Thoracic aorta (tissue), 2 donors: ENCODE measurements around the gene MYH7. TPM values are rescaled to one million over a fixed set of nuclear protein-coding genes. Genes with fewer than 3 reads are reported as not detected.

Experiments
- ATAC-seq: fragments of 150-250 bp; one replicate; pipeline ENCODE4 v1.8.0; 2017; ENCODE audit warnings: low read depth; ENCODE audit not compliant: insufficient number of reproducible peaks, low FRiP score
- DNase-seq: peaks from one replicate; pipeline ENCODE4 v3.0.0-alpha.2; 2020; ENCODE audit warnings: low spot score
- H3K27ac ChIP-seq, 2 donors: fragments of 200-600 bp; sonication (generic); 1 replicate in 1 of 2; 2 replicates in 1 of 2; pipeline ENCODE4 v1.5.1; 2016; ENCODE audit warnings: mild to moderate bottlenecking in 2 of 2, moderate library complexity in 2 of 2
- H3K27me3 ChIP-seq: fragments of 200-600 bp; sonication (generic); replicated peaks from 2 replicates; pipeline ENCODE4 v1.6.0; 2016; ENCODE audit warnings: mild to moderate bottlenecking; ENCODE audit not compliant: insufficient read depth
- H3K36me3 ChIP-seq: fragments of 200-600 bp; sonication (generic); one replicate; pipeline ENCODE4 v1.5.1; 2016
- H3K4me1 ChIP-seq, 2 donors: fragments of 200-600 bp; sonication (generic); 1 replicate in 1 of 2; 2 replicates in 1 of 2; pipeline versions ENCODE4 v1.5.1 to v1.6.0; 2016; ENCODE audit warnings: low read depth in 2 of 2, mild to moderate bottlenecking in 1 of 2; ENCODE audit not compliant: control insufficient read depth in 1 of 2
- H3K4me3 ChIP-seq: fragments of 200-600 bp; sonication (generic); 2 replicates; pipeline ENCODE4 v1.5.1; 2016; ENCODE audit warnings: mild to moderate bottlenecking
- H3K9me3 ChIP-seq: fragments of 200-600 bp; sonication (generic); 2 replicates; pipeline ENCODE4 v1.5.1; 2016
- total RNA-seq, 2 donors: library from RNA; depleted of rRNA; stranded (reverse); fragments of >200 nt; gene quantifications; one replicate each; pipeline versions ENCODE4 v1.1.0 to v1.2.3, GENCODE V29; 2016
- TF ChIP-seq, protein P1 (sequence below): fragments of 200-600 bp; sonication (generic); IDR thresholded peaks from one replicate; pipeline ENCODE4 v1.5.1; 2019; ENCODE audit warnings: antibody characterized with exemption

MYH7 gene
- total RNA-seq, 2 donors from 2014 or later, result 0.81 TPM; not detected in 1

DNA sequence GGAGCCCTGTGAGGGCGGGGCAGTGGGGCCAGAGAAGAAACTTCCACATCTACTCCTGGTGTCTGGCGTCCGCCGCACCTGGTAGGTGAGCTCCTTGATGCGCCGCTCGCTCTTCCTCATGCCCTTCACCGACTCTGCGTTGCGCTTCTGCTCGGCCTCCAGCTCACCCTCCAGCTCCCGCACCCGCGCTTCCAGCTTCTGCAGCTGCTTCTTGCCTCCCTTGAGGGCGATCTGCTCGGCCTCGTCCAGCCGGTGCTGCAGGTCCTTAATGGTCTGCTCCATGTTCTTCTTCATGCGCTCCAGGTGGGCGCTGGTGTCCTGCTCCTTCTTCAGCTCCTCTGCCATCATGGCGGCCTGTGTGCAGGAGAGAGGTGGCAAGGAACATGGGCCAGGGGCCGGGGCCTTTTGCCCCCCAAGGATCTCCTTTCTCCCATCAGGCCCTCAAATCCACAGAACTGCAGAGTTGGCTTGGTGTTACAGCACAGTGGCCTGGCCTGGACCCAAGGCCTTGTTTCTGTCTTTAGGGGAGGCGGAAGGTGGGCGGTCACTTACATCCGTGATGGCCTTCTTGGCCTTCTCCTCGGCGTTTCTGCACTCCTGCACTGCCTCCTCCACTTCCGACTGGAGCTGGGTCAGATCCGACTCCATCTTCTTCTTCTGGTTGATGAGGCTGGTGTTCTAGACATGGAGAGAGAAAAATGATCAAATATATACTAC lies 50.9 kb downstream of the MYH7 start:
- H3K36me3 ChIP-seq, result no peaks in the 10 kb centered on the region
- no peak overlapping the region for H3K27ac ChIP-seq
- ATAC-seq, result no peak
- H3K4me1 ChIP-seq, result no peaks in the 10 kb centered on the region
- TF ChIP-seq, protein P1, sequence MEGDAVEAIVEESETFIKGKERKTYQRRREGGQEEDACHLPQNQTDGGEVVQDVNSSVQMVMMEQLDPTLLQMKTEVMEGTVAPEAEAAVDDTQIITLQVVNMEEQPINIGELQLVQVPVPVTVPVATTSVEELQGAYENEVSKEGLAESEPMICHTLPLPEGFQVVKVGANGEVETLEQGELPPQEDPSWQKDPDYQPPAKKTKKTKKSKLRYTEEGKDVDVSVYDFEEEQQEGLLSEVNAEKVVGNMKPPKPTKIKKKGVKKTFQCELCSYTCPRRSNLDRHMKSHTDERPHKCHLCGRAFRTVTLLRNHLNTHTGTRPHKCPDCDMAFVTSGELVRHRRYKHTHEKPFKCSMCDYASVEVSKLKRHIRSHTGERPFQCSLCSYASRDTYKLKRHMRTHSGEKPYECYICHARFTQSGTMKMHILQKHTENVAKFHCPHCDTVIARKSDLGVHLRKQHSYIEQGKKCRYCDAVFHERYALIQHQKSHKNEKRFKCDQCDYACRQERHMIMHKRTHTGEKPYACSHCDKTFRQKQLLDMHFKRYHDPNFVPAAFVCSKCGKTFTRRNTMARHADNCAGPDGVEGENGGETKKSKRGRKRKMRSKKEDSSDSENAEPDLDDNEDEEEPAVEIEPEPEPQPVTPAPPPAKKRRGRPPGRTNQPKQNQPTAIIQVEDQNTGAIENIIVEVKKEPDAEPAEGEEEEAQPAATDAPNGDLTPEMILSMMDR, result no peak
- no peak for DNase-seq
- no peaks in the 10 kb centered on the region for H3K27me3 ChIP-seq
- no peak overlapping the region for H3K4me3 ChIP-seq
- no peaks in the 10 kb centered on the region for H3K9me3 ChIP-seq

DNA sequence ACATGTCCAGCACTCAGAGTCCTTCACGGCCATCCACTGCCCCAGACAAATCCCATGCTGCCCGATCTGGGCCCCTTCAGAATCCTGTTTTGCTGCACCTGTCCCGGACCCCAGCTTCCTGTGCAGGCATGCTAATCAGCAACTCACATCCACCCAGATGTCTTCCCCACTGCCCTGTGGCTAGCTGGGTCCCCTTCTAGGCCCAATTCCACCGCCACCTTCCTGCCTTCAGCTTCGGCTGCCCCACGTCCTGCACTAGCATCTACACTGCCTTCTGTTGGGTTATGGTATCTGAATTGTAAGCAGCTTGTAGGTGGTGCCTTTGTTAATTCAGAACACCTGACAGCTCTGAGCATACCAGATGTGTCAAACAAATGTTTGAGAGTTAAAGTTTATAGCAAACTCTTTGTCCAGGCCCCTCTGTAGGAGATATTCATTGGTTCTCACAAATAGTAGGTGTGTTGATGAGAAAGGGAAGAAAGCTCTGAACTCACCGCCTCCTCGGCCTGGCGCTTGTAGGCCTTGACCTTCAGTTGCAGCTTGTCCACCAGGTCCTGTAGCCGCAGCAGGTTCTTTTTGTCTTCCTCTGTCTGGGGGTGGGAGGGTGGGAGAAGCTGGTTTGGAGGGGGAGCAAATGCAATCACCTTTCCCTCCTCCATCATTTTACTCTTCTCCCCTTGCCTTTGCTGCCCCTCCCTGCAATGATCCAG lies 52.6 kb downstream of the MYH7 start:
- Histone ChIP-seq H3K4me3 (no peak overlapping the region), H3K27ac (no peak overlapping the region), H3K27me3 (no peaks in the 10 kb centered on the region), H3K9me3 (no peaks in the 10 kb centered on the region), H3K4me1 (no peaks in the 10 kb centered on the region), H3K36me3 (no peaks in the 10 kb centered on the region)
- DNase-seq (no peak), ATAC-seq (no peak)
- TF ChIP-seq, protein P1, result no peak

DNA sequence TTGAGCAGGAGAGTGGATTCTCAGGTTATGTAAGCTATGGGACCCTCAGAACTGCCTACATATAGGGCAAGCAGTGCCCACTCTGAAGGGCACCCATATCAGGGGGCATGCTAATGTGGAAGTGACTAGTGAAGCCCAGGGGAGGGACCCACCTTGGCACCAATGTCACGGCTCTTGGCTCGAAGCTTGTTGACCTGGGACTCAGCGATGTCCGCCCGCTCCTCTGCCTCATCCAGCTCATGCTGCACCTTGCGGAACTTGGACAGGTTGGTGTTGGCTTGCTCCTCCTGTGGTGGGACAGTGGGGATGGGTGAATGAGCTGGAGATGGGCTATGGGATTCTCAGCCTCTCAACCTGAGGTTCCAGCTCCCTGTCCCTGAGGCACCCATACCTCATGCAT lies 53.2 kb downstream of the MYH7 start:
- no peak overlapping the region for H3K4me3 ChIP-seq
- H3K9me3 ChIP-seq, result no peaks in the 10 kb centered on the region
- no peaks in the 10 kb centered on the region for H3K27me3 ChIP-seq
- ATAC-seq (no peak), DNase-seq (no peak)
- no peaks in the 10 kb centered on the region for H3K4me1 ChIP-seq
- no peaks in the 10 kb centered on the region for H3K36me3 ChIP-seq
- TF ChIP-seq, protein P1, result no peak
- H3K27ac ChIP-seq, result no peak overlapping the region

DNA sequence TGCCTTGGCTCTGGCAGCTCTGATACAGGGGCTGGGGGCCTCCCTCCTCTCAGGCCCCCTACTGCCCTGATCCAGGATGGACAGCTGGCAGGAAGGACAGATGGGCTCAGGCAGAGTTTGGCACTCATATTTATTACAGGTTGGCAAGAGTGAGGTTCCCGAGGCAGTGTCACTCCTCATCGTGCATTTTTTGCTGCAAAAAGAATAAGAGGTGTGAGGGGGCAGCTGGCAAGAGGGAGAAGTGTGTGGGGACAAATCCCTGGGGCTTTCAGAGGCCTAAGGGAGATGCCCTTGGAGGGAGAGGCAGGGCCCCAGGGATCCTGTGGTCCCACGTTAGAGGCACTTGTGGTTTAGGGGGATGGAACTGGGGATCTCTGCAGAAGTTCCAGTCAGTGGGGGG lies 53.6 kb downstream of the MYH7 start:
- Histone ChIP-seq H3K4me1 (no peaks in the 10 kb centered on the region), H3K4me3 (no peak overlapping the region), H3K9me3 (no peaks in the 10 kb centered on the region), H3K27ac (no peak overlapping the region), H3K36me3 (no peaks in the 10 kb centered on the region), H3K27me3 (no peaks in the 10 kb centered on the region)
- no peak for DNase-seq
- TF ChIP-seq, protein P1, result no peak
- no peak for ATAC-seq

DNA sequence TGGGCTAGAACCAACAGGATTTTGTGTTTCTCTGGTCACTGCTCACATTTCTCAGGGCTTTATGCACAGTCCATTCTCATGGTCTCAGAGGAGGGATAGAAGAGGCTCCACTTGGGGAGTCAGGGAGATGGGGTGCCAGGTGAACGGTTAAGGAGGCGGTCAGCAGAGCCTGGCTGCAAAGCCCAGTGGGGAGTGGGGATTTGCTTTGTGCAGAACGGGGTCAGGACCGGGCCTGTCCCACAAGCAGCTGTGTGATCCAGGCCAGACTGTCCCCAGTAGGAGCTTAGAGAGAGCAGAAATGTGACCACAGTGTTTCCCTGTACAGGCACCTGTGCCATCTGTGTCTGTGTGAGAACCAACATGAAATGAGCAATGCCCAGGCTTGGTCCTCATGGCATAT lies 54.5 kb downstream of the MYH7 start:
- Histone ChIP-seq H3K27ac (no peak overlapping the region), H3K36me3 (no peaks in the 10 kb centered on the region), H3K9me3 (no peaks in the 10 kb centered on the region)

More for the DNA sequence above, 54.5 kb downstream of the MYH7 start:
- TF ChIP-seq, protein P1, result no peak
- Histone ChIP-seq H3K4me3 (no peak overlapping the region), H3K4me1 (peaks cover 0 to 4% of the 10 kb centered on the region in 2 donors), H3K27me3 (no peaks in the 10 kb centered on the region)
- ATAC-seq, result no peak
- no peak for DNase-seq
